Stimulated activated CD8-positive, alpha-beta memory T cell treated with anti-CD3 and anti-CD28 coated beads, Interleukin-2, amount 100 ng/mL, for 1 hour (primary cell): ENCODE data around the gene GLI2.

Experiments used
- DNase-seq, 2 donors: peaks; one replicate each; pipeline ENCODE4 v3.0.0-alpha.2; 2020; ENCODE audit warnings: low read depth in 2 of 2

Gene GLI2

GRCh38 chr2:120712180-120712681, 23.4 kb upstream of the GLI2 start:
- DNase-seq: no peak

GRCh38 chr2:120715353-120715752, 20.3 kb upstream of the GLI2 start:
- DNase-seq: no peak

GRCh38 chr2:120715941-120716340, 19.7 kb upstream of the GLI2 start:
- no peak for DNase-seq

- no peak for DNase-seq
Observed at GRCh38 chr2:120716641-120717585, 18.8 kb upstream of the GLI2 start.

GRCh38 chr2:120719491-120719890, 16.2 kb upstream of the GLI2 start:
- DNase-seq: no peak

GRCh38 chr2:120720231-120720630, 15.4 kb upstream of the GLI2 start:
- DNase-seq: no peak

GRCh38 chr2:120720746-120721375, 14.8 kb upstream of the GLI2 start:
- DNase-seq: no peak

- DNase-seq: no peak
Observed at GRCh38 chr2:120722246-120722567, 13.5 kb upstream of the GLI2 start.

GRCh38 chr2:120722568-120723421, 12.9 kb upstream of the GLI2 start:
- no peak for DNase-seq

GRCh38 chr2:120726245-120726644, 9.4 kb upstream of the GLI2 start:
- no peak for DNase-seq

- DNase-seq: no peak
Observed at GRCh38 chr2:120729406-120730399, 6.0 kb upstream of the GLI2 start.

- DNase-seq: no peak
Observed at GRCh38 chr2:120731175-120731574, 4.5 kb upstream of the GLI2 start.

GRCh38 chr2:120732506-120733237, 3.0 kb upstream of the GLI2 start:
- no peak for DNase-seq

GRCh38 chr2:120733238-120733932, 2.3 kb upstream of the GLI2 start:
- no peak for DNase-seq

- no peak for DNase-seq
Observed at GRCh38 chr2:120734930-120735651, 577 bp upstream of the GLI2 start.

GRCh38 chr2:120736202-120736623, 545 bp downstream of the GLI2 start:
- DNase-seq: no peak

GRCh38 chr2:120736624-120737339, 1.1 kb downstream of the GLI2 start:
- no peak for DNase-seq
